Activated CD4-positive, alpha-beta T cell treated with anti-CD3 and anti-CD28 coated beads for 36 hours (primary cell): Measurements from ENCODE around the gene MPZL2. TPM values are rescaled to one million over a fixed set of nuclear protein-coding genes. Genes with fewer than 3 reads are reported as not detected.
A peak's percentile ranks its signal among the peaks of the same experiment; 100 is the strongest.

Experiments
- ATAC-seq: fragments of 200-7000 bp; cut with Tn5 transposase; one replicate; pipeline ENCODE4 v1.10.0; 2021; ENCODE audit warnings: mild to moderate bottlenecking, moderate library complexity
- CTCF ChIA-PET: fragments of 350-600 bp; sonication (Branson Sonifier 250); formaldehyde crosslinking; loops from one replicate; lab custom pipeline; 2021; ENCODE audit warnings: antibody characterized with exemption; lab: Charles Lee
- POLR2A ChIA-PET: fragments of 350-600 bp; sonication (Branson Sonifier 250); formaldehyde crosslinking; loops from one replicate; lab custom pipeline; 2021; ENCODE audit warnings: antibody characterized with exemption, inconsistent platforms; lab: Charles Lee
- DNase-seq: peaks from one replicate; pipeline ENCODE4 v3.0.0-alpha.2; 2020
- H3K27ac Mint-ChIP-seq: one replicate; pipeline ENCODE4 v1.8.0; 2021; ENCODE audit warnings: mixed read lengths
- H3K27me3 Mint-ChIP-seq: one replicate; pipeline ENCODE4 v1.8.0; 2021; ENCODE audit warnings: mixed read lengths
- H3K36me3 Mint-ChIP-seq: one replicate; pipeline ENCODE4 v1.8.0; 2021; ENCODE audit warnings: low read depth, mixed read lengths
- H3K4me1 Mint-ChIP-seq: one replicate; pipeline ENCODE4 v1.8.0; 2021; ENCODE audit warnings: mixed read lengths
- H3K4me3 Mint-ChIP-seq: one replicate; pipeline ENCODE4 v1.8.0; 2021; ENCODE audit warnings: mild to moderate bottlenecking, moderate library complexity, mixed read lengths
- H3K9me3 Mint-ChIP-seq: one replicate; pipeline ENCODE4 v1.8.0; 2021; ENCODE audit warnings: low read depth, mixed read lengths
- intact Hi-C, 2 experiments: fragments of 100-400 bp; cut with DNase I in 1 of 2; cut with micrococcal nuclease in 1 of 2; formaldehyde crosslinking; loops; one replicate each; pipeline versions ENCODE4 v1.14.2 to v1.15.1; 2022 to 2024; cut with DNase I, micrococcal nuclease
- total RNA-seq, 2 experiments: library from RNA; stranded (reverse); gene quantifications; one replicate each; pipeline ENCODE4 v1.2.3, GENCODE V29; 2021

MPZL2 gene
- total RNA-seq, 2 experiments from 2014 or later = 26.7 to 30.1 TPM

DNA sequence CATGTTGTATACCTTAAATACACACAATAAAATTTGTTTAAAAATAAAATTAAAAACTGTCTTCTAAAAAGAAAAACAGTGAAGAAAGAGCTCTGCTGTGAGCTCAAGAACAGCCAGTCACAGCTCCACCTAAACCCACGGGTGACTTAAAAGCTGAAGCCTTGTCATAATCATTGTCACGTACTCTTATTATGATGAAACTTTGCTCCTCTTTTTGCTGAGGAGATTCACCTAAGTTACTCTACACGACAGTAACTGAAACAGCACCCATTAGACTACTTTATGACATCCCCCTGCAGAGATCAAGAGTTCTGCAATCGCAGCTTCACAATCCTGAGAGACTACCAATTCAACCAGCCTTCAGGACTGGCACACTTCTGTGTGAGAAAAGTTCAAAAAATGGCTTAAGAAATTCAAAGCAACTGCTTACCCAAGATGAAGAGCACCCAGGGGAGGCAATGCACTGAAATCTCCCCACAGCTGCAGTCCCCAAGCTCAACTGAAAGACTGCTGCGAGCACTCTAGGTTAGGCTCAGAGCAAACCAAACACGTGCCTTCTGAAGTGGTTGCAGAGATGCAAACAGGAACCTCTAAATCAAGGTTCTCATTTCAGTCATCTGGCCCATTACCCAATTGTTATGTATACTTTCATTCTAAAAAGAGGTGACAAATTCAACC is 39.4 kb downstream of the MPZL2 start, which contains the start of gene JAML:
JAML (minus strand) TSS at position 501 of the 678 bp plus-strand sequence. CDS start 10,145 bp downstream, outside the sequence.
- no peak within 1 kb of the TSS for H3K27ac Mint-ChIP-seq
- H3K9me3 Mint-ChIP-seq = peaks cover 7% of the 10 kb centered on the region
- intact Hi-C loops = loop anchor here (1.0 to 10.0 kb wide), 8 partner anchors 7 to 1127 kb away; partner anchors contain the start of genes BCL9L (in 1 of the 2), DDX6 (in 1 of the 2) and SIK3 (in 1 of the 2)
- peaks cover 75% of the 10 kb centered on the region for H3K36me3 Mint-ChIP-seq
- H3K4me1 Mint-ChIP-seq = peaks cover 73% of the 10 kb centered on the region
- DNase-seq = peak; percentile 84
- no peaks in the 10 kb centered on the region for H3K27me3 Mint-ChIP-seq
- ChIA-PET POLR2A (interaction anchor here (0.5 to 4.2 kb wide), 17 partner anchors 8 to 659 kb away, joined by 3 to 44 read pairs (median 4); partner anchors contain the start of genes ARCN1, CXCR5 and MPZL3), CTCF (interaction anchor here (0.6 to 4.2 kb wide), 19 partner anchors 8 to 222 kb away, joined by 3 to 36 read pairs (median 4); partner anchors contain the start of gene MPZL3)
- peak; percentile 71 for ATAC-seq
- H3K4me3 Mint-ChIP-seq = peak within 1 kb of the TSS; percentile 76

DNA sequence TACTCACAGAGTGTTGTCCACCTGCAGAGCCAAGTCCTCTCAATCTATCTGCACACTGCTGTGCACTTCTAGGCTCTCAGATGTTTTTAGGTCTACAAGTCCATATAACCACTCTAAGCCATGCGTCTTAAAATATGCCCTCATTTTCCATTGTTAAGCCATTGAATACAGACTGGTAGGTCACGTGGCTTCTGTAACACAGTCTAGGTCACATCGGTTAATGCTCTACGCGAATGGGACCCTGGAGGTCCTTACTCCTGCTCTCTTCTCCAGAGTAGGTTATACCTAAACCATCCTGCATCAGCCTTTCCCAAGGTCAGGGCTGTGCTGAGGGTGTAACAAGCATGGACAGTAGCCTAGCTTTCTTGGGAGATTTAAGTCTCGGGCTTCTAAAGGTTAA is 40.1 kb downstream of the MPZL2 start:
- Mint-ChIP-seq H3K36me3 (peaks cover 82% of the 10 kb centered on the region), H3K27ac (no peak overlapping the region), H3K9me3 (peaks cover 7% of the 10 kb centered on the region), H3K4me1 (peaks cover 79% of the 10 kb centered on the region), H3K27me3 (no peaks in the 10 kb centered on the region), H3K4me3 (peak overlapping the region; percentile 76)
- peak; percentile 23 for ATAC-seq
- intact Hi-C loops = loop anchor here (1.0 to 10.0 kb wide), 5 partner anchors 17 to 703 kb away; partner anchors contain the start of gene BCL9L (in 1 of the 2)
- CTCF ChIA-PET = interaction anchor here (0.5 to 4.2 kb wide), 16 partner anchors 8 to 222 kb away, joined by 3 to 36 read pairs (median 4); partner anchors contain the start of gene MPZL3
- POLR2A ChIA-PET = interaction anchor here (0.5 to 4.2 kb wide), 14 partner anchors 9 to 660 kb away, joined by 3 to 44 read pairs (median 4); partner anchors contain the start of genes ARCN1, CXCR5 and MPZL3
- peak; percentile 50 for DNase-seq

DNA sequence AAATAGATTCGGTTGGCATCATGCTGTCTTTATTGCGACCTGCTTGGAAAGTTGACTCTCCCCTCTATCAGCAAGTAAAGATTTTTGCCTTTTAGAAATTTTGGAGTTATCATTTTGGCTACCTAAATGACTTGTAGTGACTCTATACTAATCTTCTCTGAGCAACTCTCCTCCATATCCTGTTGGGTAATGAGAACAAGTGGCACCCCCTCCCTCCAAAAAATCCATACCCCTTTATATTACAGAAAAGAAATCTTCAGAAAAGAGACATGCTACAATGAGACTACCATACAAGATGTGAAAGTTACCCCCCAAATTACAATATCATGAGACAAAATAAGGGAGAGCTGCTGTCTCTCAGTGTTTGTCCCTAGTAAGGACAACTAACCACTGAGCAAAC is 40.5 kb downstream of the MPZL2 start:
- no peak overlapping the region for H3K27ac Mint-ChIP-seq
- ATAC-seq = peak; percentile 20
- H3K36me3 Mint-ChIP-seq = peaks cover 84% of the 10 kb centered on the region
- peaks cover 82% of the 10 kb centered on the region for H3K4me1 Mint-ChIP-seq
- intact Hi-C loops = loop anchor here in 1 of 2 experiments (1.0 to 10.0 kb wide), 3 partner anchors 18 to 704 kb away; partner anchors contain the start of gene BCL9L
- peak overlapping the region; percentile 76 for H3K4me3 Mint-ChIP-seq
- DNase-seq = no peak
- peaks cover 7% of the 10 kb centered on the region for H3K9me3 Mint-ChIP-seq
- CTCF ChIA-PET = interaction anchor here (0.5 to 4.2 kb wide), 8 partner anchors 8 to 73 kb away, joined by 3 to 36 read pairs (median 6); no protein-coding TSS in a partner anchor
- no peaks in the 10 kb centered on the region for H3K27me3 Mint-ChIP-seq
- POLR2A ChIA-PET = interaction anchor here (0.9 to 4.2 kb wide), 7 partner anchors 9 to 117 kb away, joined by 3 to 42 read pairs (median 7); partner anchors contain the start of gene MPZL3

- intact Hi-C loops = loop anchor here in 1 of 2 experiments (5.0 to 10.0 kb wide), 2 partner anchors 652 to 705 kb away; partner anchors contain the start of gene BCL9L
- CTCF ChIA-PET = interaction anchor here (0.8 to 2.5 kb wide), 4 partner anchors 8 to 180 kb away, joined by 3 to 13 read pairs (median 5); no protein-coding TSS in a partner anchor
- Mint-ChIP-seq H3K4me1 (peaks cover 81% of the 10 kb centered on the region), H3K27me3 (no peaks in the 10 kb centered on the region), H3K27ac (peak overlapping the region; percentile 100), H3K4me3 (peak overlapping the region; percentile 76), H3K9me3 (peaks cover 7% of the 10 kb centered on the region), H3K36me3 (peaks cover 80% of the 10 kb centered on the region)
- ATAC-seq (no peak), DNase-seq (no peak)
- POLR2A ChIA-PET = interaction anchor here (0.7 to 0.8 kb wide), 2 partner anchors 14 to 20 kb away, joined by 5 read pairs; no protein-coding TSS in a partner anchor
Observed at GRCh38 chr11:118222437-118222836, 41.7 kb downstream of the MPZL2 start.

- peak overlapping the region; percentile 100 for H3K27ac Mint-ChIP-seq
- peak overlapping the region; percentile 76 for H3K4me3 Mint-ChIP-seq
- ChIA-PET POLR2A (interaction anchor here (0.7 to 0.9 kb wide), 2 partner anchors 19 to 89 kb away, joined by 3 to 4 read pairs; no protein-coding TSS in a partner anchor), CTCF (interaction anchor here (0.9 to 2.5 kb wide), 6 partner anchors 7 to 74 kb away, joined by 3 to 13 read pairs (median 6); no protein-coding TSS in a partner anchor)
- ATAC-seq (no peak), DNase-seq (no peak)
- H3K36me3 Mint-ChIP-seq = peaks cover 70% of the 10 kb centered on the region
- intact Hi-C loops = loop anchor here in 1 of 2 experiments (5.0 to 10.0 kb wide), 2 partner anchors 653 to 706 kb away; partner anchors contain the start of gene BCL9L
- H3K9me3 Mint-ChIP-seq = peaks cover 7% of the 10 kb centered on the region
- no peaks in the 10 kb centered on the region for H3K27me3 Mint-ChIP-seq
- H3K4me1 Mint-ChIP-seq = peaks cover 81% of the 10 kb centered on the region
Observed at GRCh38 chr11:118221419-118221818, 42.7 kb downstream of the MPZL2 start.

- intact Hi-C loops = loop anchor here (5.0 to 10.0 kb wide), 4 partner anchors 218 to 708 kb away; partner anchors contain the start of genes KMT2A (in 2 of the 2), BCL9L (in 1 of the 2) and IL10RA (in 1 of the 2)
- peak overlapping the region; percentile 76 for H3K4me3 Mint-ChIP-seq
- ATAC-seq = no peak
- peak overlapping the region; percentile 100 for H3K27ac Mint-ChIP-seq
- peaks cover 84% of the 10 kb centered on the region for H3K4me1 Mint-ChIP-seq
- DNase-seq = no peak
- no peaks in the 10 kb centered on the region for H3K9me3 Mint-ChIP-seq
- no peaks in the 10 kb centered on the region for H3K27me3 Mint-ChIP-seq
- ChIA-PET POLR2A (interaction anchor here (0.6 to 0.7 kb wide), 2 partner anchors 13 to 924 kb away, joined by 4 to 8 read pairs; no protein-coding TSS in a partner anchor), CTCF (interaction anchor here (0.6 to 2.1 kb wide), 4 partner anchors 9 to 76 kb away, joined by 3 to 10 read pairs (median 5); no protein-coding TSS in a partner anchor)
- peaks cover 62% of the 10 kb centered on the region for H3K36me3 Mint-ChIP-seq
Observed at GRCh38 chr11:118219732-118220131, 44.4 kb downstream of the MPZL2 start.

DNA sequence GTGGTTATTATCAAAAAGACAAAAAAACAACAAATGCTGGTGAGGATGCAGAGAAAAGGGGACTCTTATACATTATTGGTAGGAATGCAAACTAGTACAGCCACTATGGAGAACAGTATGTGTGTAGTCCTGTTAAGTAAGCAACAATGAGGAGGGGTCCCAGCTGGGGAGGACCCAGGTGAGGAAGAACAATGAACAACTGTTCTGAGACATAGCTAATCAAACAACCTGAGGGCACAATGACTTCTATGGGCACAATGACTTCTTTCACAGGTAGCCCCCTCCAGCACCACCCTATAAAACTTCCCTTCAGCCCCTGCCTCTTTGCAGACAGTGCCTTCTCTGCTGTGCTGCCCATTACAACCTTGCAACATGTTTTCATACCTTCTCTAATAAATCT is 44.9 kb downstream of the MPZL2 start:
- H3K4me1 Mint-ChIP-seq = peaks cover 87% of the 10 kb centered on the region
- H3K4me3 Mint-ChIP-seq = peak overlapping the region; percentile 76
- no peaks in the 10 kb centered on the region for H3K27me3 Mint-ChIP-seq
- intact Hi-C loops = loop anchor here (5.0 kb wide), 2 partner anchors 218 to 232 kb away; partner anchors contain the start of genes KMT2A (in 2 of the 2) and IL10RA (in 1 of the 2)
- ChIA-PET CTCF (interaction anchor here (0.6 to 3.6 kb wide), 5 partner anchors 12 to 70 kb away, joined by 3 to 22 read pairs (median 3); no protein-coding TSS in a partner anchor), POLR2A (interaction anchor here (0.6 to 0.7 kb wide), 2 partner anchors 13 to 924 kb away, joined by 4 to 8 read pairs; no protein-coding TSS in a partner anchor)
- H3K9me3 Mint-ChIP-seq = no peaks in the 10 kb centered on the region
- peak overlapping the region; percentile 100 for H3K27ac Mint-ChIP-seq
- peaks cover 67% of the 10 kb centered on the region for H3K36me3 Mint-ChIP-seq
- ATAC-seq = no peak
- no peak for DNase-seq

DNA sequence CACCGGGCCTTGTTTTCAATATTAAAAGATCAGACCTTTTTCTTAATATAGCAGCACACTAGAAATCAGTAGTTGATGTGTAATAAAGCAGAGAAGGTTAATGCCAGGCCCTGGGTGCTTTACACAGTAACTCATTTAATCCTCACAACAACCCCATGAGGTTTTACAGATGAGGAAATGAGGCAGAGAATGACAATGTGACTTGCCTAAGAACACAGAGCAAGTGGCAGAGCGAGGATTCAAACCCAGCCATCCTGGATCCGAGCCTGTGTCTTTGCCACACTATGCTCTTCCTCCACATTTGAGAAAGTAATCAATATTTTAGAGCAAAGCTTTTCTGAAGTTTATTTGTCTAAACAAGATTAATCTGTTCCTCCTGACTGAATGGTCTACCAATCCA is 46.5 kb downstream of the MPZL2 start:
- peak; percentile 72 for ATAC-seq
- CTCF ChIA-PET = interaction anchor here (0.7 to 4.7 kb wide), 7 partner anchors 8 to 289 kb away, joined by 3 to 36 read pairs (median 6); partner anchors contain the start of gene JAML
- Mint-ChIP-seq H3K4me3 (peak overlapping the region; percentile 76), H3K9me3 (no peaks in the 10 kb centered on the region), H3K27me3 (no peaks in the 10 kb centered on the region), H3K36me3 (peaks cover 70% of the 10 kb centered on the region), H3K4me1 (peaks cover 97% of the 10 kb centered on the region), H3K27ac (peak overlapping the region; percentile 100)
- intact Hi-C loops = loop anchor here (1.0 to 5.0 kb wide), 12 partner anchors 8 to 230 kb away; partner anchors contain the start of genes CD3E (in 2 of the 2), JAML (in 2 of the 2), KMT2A (in 2 of the 2) and CD3D (in 1 of the 2)
- peak; percentile 66 for DNase-seq
- POLR2A ChIA-PET = interaction anchor here (4.5 to 4.6 kb wide), 2 partner anchors 8 to 23 kb away, joined by 23 to 44 read pairs; partner anchors contain the start of gene JAML

GRCh38 chr11:118216621-118217481 is 47.2 kb downstream of the MPZL2 start:
- DNase-seq (peak; percentile 76), ATAC-seq (peak; percentile 73)
- peak overlapping the region; percentile 100 for H3K27ac Mint-ChIP-seq
- intact Hi-C loops = loop anchor here (1.0 to 5.0 kb wide), 12 partner anchors 8 to 230 kb away; partner anchors contain the start of genes CD3E (in 2 of the 2), JAML (in 2 of the 2), KMT2A (in 2 of the 2) and CD3D (in 1 of the 2)
- no peaks in the 10 kb centered on the region for H3K9me3 Mint-ChIP-seq
- H3K4me1 Mint-ChIP-seq = peaks cover 97% of the 10 kb centered on the region
- H3K36me3 Mint-ChIP-seq = peaks cover 70% of the 10 kb centered on the region
- ChIA-PET POLR2A (interaction anchor here (0.6 to 4.6 kb wide), 14 partner anchors 9 to 219 kb away, joined by 3 to 44 read pairs (median 5); partner anchors contain the start of genes CD3E and JAML), CTCF (interaction anchor here (0.6 to 4.7 kb wide), 14 partner anchors 9 to 79 kb away, joined by 3 to 36 read pairs (median 4); partner anchors contain the start of gene JAML)
- peak overlapping the region; percentile 76 for H3K4me3 Mint-ChIP-seq
- no peaks in the 10 kb centered on the region for H3K27me3 Mint-ChIP-seq
